CD4-positive, CD25-positive, alpha-beta regulatory T cell (primary cell): Measurements from ENCODE around the gene OR7G3. TPM values are rescaled to one million over a fixed set of nuclear protein-coding genes. Genes with fewer than 3 reads are reported as not detected.

Source experiments
- ATAC-seq, 2 donors: fragments of 150-1000 bp; cut with Tn5 transposase; one replicate each; pipeline ENCODE4 v1.10.0; 2021; ENCODE audit warnings: low read depth in 2 of 2, moderate number of reproducible peaks in 2 of 2, moderate library complexity in 1 of 2
- DNase-seq, 3 donors: peaks; one replicate each; pipeline versions ENCODE4 v3.0.0 to v3.0.0-alpha.2; 2012 to 2022; ENCODE audit warnings: mixed read lengths in 1 of 3
- H3K27ac ChIP-seq: one replicate; pipeline ENCODE4 v1.7.0; 2013; ENCODE audit warnings: mild to moderate bottlenecking, low read length; ENCODE audit not compliant: insufficient read depth, poor library complexity, severe bottlenecking
- H3K27me3 ChIP-seq: one replicate; pipeline ENCODE4 v1.7.0; 2013; ENCODE audit warnings: low read length; ENCODE audit not compliant: control insufficient read depth, insufficient read depth
- H3K36me3 ChIP-seq: one replicate; pipeline ENCODE4 v1.7.0; 2013; ENCODE audit warnings: mild to moderate bottlenecking, low read length, moderate library complexity; ENCODE audit not compliant: control insufficient read depth, insufficient read depth
- H3K4me1 ChIP-seq: 2 replicates; pipeline ENCODE4 v1.7.0; 2013; ENCODE audit warnings: mild to moderate bottlenecking, low read length; ENCODE audit not compliant: insufficient read depth, control insufficient read depth, poor library complexity, severe bottlenecking
- H3K4me3 ChIP-seq: one replicate; pipeline ENCODE4 v1.7.0; 2013; ENCODE audit warnings: low read depth, mild to moderate bottlenecking, low read length, moderate library complexity
- H3K9me3 ChIP-seq, 2 experiments: 1 replicate in 1 of 2; 2 replicates in 1 of 2; pipeline ENCODE4 v1.7.0; 2013; ENCODE audit warnings: low read length in 2 of 2, mild to moderate bottlenecking in 1 of 2, moderate library complexity in 1 of 2; ENCODE audit not compliant: control insufficient read depth in 2 of 2
- H3K27ac Mint-ChIP-seq, 3 donors: one replicate each; pipeline ENCODE4 v1.8.0; 2020 to 2022; ENCODE audit warnings: mild to moderate bottlenecking in 3 of 3, mixed read lengths in 3 of 3, moderate library complexity in 2 of 3
- H3K27me3 Mint-ChIP-seq: one replicate; pipeline ENCODE4 v1.8.0; 2022; ENCODE audit warnings: mild to moderate bottlenecking, mixed read lengths
- H3K36me3 Mint-ChIP-seq: one replicate; pipeline ENCODE4 v1.8.0; 2020; ENCODE audit warnings: mixed read lengths
- H3K4me1 Mint-ChIP-seq, 4 donors: one replicate each; pipeline ENCODE4 v1.8.0; 2020 to 2022; ENCODE audit warnings: mixed read lengths in 4 of 4, mild to moderate bottlenecking in 1 of 4
- H3K4me3 Mint-ChIP-seq, 4 donors: one replicate each; pipeline ENCODE4 v1.8.0; 2020 to 2022; ENCODE audit warnings: mild to moderate bottlenecking in 4 of 4, mixed read lengths in 4 of 4, moderate library complexity in 3 of 4
- H3K9me3 Mint-ChIP-seq, 7 donors: one replicate each; pipeline ENCODE4 v1.8.0; 2020 to 2022; ENCODE audit warnings: mixed read lengths in 7 of 7, mild to moderate bottlenecking in 3 of 7, moderate library complexity in 2 of 7
- polyA plus RNA-seq, 4 donors: library from polyadenylated mRNA; unstranded; fragments of 300-500 nt; fragmentation: Illumina TruSeq; gene quantifications; one replicate each; pipeline ENCODE4 v1.2.3, GENCODE V29; 2021
- total RNA-seq: library from RNA; stranded (reverse); gene quantifications from one replicate; pipeline ENCODE4 v1.2.3, GENCODE V29; 2022

OR7G3 gene
- total and polyA plus RNA-seq, 5 donors from 2014 or later: not detected

GRCh38 chr19:9109959-9110358 is 16.8 kb downstream of the OR7G3 start:
- H3K4me3 Mint-ChIP-seq: no peak overlapping the region
- ATAC-seq (no peak), DNase-seq (no peak)
- no peak overlapping the region for H3K27ac Mint-ChIP-seq
- no peaks in the 10 kb centered on the region for H3K4me1 Mint-ChIP-seq
- H3K4me3 ChIP-seq: no peak overlapping the region
- H3K4me1 ChIP-seq: no peaks in the 10 kb centered on the region
- no peaks in the 10 kb centered on the region for H3K36me3 Mint-ChIP-seq
- H3K27ac ChIP-seq: no peak overlapping the region
- peaks cover 8% of the 10 kb centered on the region for H3K27me3 Mint-ChIP-seq
- H3K9me3 ChIP-seq: no peaks in the 10 kb centered on the region
- H3K27me3 ChIP-seq: peaks cover 3% of the 10 kb centered on the region
- H3K36me3 ChIP-seq: no peaks in the 10 kb centered on the region
- no peaks in the 10 kb centered on the region for H3K9me3 Mint-ChIP-seq

GRCh38 chr19:9107375-9107774 is 19.4 kb downstream of the OR7G3 start, which contains the start of gene OR7G2:
TSS of gene OR7G2 (minus strand) at chr19:9107475. CDS start at chr19:9103243, 4,232 bp downstream.
- Histone ChIP-seq H3K4me3 (no peak within 1 kb of the TSS), H3K27ac (no peak within 1 kb of the TSS), H3K4me1 (no peaks in the 10 kb centered on the region), H3K27me3 (peaks cover 5% of the 10 kb centered on the region), H3K9me3 (no peaks in the 10 kb centered on the region), H3K36me3 (no peaks in the 10 kb centered on the region)
- peaks cover 0 to 1% (median 0%) of the 10 kb centered on the region in 7 donors for H3K9me3 Mint-ChIP-seq
- peaks cover 5% of the 10 kb centered on the region for H3K27me3 Mint-ChIP-seq
- H3K4me1 Mint-ChIP-seq: no peaks in the 10 kb centered on the region
- DNase-seq (no peak), ATAC-seq (no peak)
- H3K27ac Mint-ChIP-seq: no peak within 1 kb of the TSS
- H3K36me3 Mint-ChIP-seq: no peaks in the 10 kb centered on the region
- H3K4me3 Mint-ChIP-seq: no peak within 1 kb of the TSS

GRCh38 chr19:9086761-9087160 is 40.0 kb downstream of the OR7G3 start, which contains the start of gene OR1M1:
TSS of gene OR1M1 (plus strand) at chr19:9087061. CDS start at chr19:9093245, 6,184 bp downstream.
- Mint-ChIP-seq H3K27me3 (no peaks in the 10 kb centered on the region), H3K4me3 (no peak within 1 kb of the TSS), H3K36me3 (no peaks in the 10 kb centered on the region), H3K27ac (no peak within 1 kb of the TSS), H3K4me1 (no peaks in the 10 kb centered on the region), H3K9me3 (peaks cover 0 to 4% (median 0%) of the 10 kb centered on the region in 7 donors)
- H3K4me1 ChIP-seq: no peaks in the 10 kb centered on the region
- no peak within 1 kb of the TSS for H3K27ac ChIP-seq
- no peaks in the 10 kb centered on the region for H3K36me3 ChIP-seq
- no peak for DNase-seq
- no peaks in the 10 kb centered on the region for H3K9me3 ChIP-seq
- H3K4me3 ChIP-seq: no peak within 1 kb of the TSS
- no peaks in the 10 kb centered on the region for H3K27me3 ChIP-seq
- ATAC-seq: no peak

GRCh38 chr19:9078651-9079050 is 48.1 kb downstream of the OR7G3 start:
- Histone ChIP-seq H3K4me1 (no peaks in the 10 kb centered on the region), H3K27me3 (no peaks in the 10 kb centered on the region), H3K36me3 (no peaks in the 10 kb centered on the region), H3K4me3 (no peak overlapping the region), H3K27ac (no peak overlapping the region), H3K9me3 (no peaks in the 10 kb centered on the region)
- Mint-ChIP-seq H3K9me3 (no peaks in the 10 kb centered on the region), H3K4me3 (no peak overlapping the region), H3K36me3 (no peaks in the 10 kb centered on the region), H3K27me3 (no peaks in the 10 kb centered on the region), H3K4me1 (peaks cover 0 to 3% (median 0%) of the 10 kb centered on the region in 4 donors), H3K27ac (no peak overlapping the region)
- no peak for ATAC-seq
- no peak for DNase-seq

GRCh38 chr19:9076901-9077300 is 49.8 kb downstream of the OR7G3 start:
- Mint-ChIP-seq H3K27ac (no peak overlapping the region), H3K4me3 (no peak overlapping the region), H3K36me3 (no peaks in the 10 kb centered on the region), H3K27me3 (no peaks in the 10 kb centered on the region), H3K4me1 (peaks cover 0 to 3% (median 0%) of the 10 kb centered on the region in 4 donors), H3K9me3 (no peaks in the 10 kb centered on the region)
- no peaks in the 10 kb centered on the region for H3K27me3 ChIP-seq
- no peaks in the 10 kb centered on the region for H3K36me3 ChIP-seq
- ATAC-seq: no peak
- H3K27ac ChIP-seq: no peak overlapping the region
- no peaks in the 10 kb centered on the region for H3K9me3 ChIP-seq
- DNase-seq: no peak
- H3K4me1 ChIP-seq: no peaks in the 10 kb centered on the region
- H3K4me3 ChIP-seq: no peak overlapping the region

Other genes with a start within 250 kb of the OR7G3 start
- 0.07 TPM for gene MUC16, start 116.5 kb downstream of the OR7G3 start, total RNA-seq
- not detected for gene MUC16, start 116.5 kb downstream of the OR7G3 start, polyA plus RNA-seq
- not detected for gene OR1M1, start 39.9 kb downstream of the OR7G3 start, total RNA-seq
- gene OR1M1, start 39.9 kb downstream of the OR7G3 start, polyA plus RNA-seq: not detected
- gene OR7G2, start 19.5 kb downstream of the OR7G3 start, total RNA-seq: not detected
- not detected for gene OR7G2, start 19.5 kb downstream of the OR7G3 start, polyA plus RNA-seq
- not detected for gene OR7G1, start 11.2 kb downstream of the OR7G3 start, total RNA-seq
- gene OR7G1, start 11.2 kb downstream of the OR7G3 start, polyA plus RNA-seq: not detected
- gene ZNF317, start 13.4 kb upstream of the OR7G3 start, total RNA-seq: 92.4 TPM
- 10 to 100 TPM; 27.5 to 42.5 (median 37.0) TPM for gene ZNF317, start 13.4 kb upstream of the OR7G3 start, polyA plus RNA-seq
- gene OR7D2, start 52.0 kb upstream of the OR7G3 start, total RNA-seq: not detected
- gene OR7D2, start 52.0 kb upstream of the OR7G3 start, polyA plus RNA-seq: not detected
- gene OR7D4, start 92.6 kb upstream of the OR7G3 start, total RNA-seq: not detected
- not detected for gene OR7D4, start 92.6 kb upstream of the OR7G3 start, polyA plus RNA-seq
- gene OR7E24, start 124.0 kb upstream of the OR7G3 start, total RNA-seq: not detected
- not detected for gene OR7E24, start 124.0 kb upstream of the OR7G3 start, polyA plus RNA-seq
- gene ZNF699, start 182.9 kb upstream of the OR7G3 start, total RNA-seq: 11.7 TPM
- 10 to 100 TPM; 13.9 to 41.7 (median 14.2) TPM for gene ZNF699, start 182.9 kb upstream of the OR7G3 start, polyA plus RNA-seq
- gene ZNF559, start 197.2 kb upstream of the OR7G3 start, total RNA-seq: 12.2 TPM
- 10 to 100 TPM; 22.0 to 37.3 (median 33.7) TPM for gene ZNF559, start 197.2 kb upstream of the OR7G3 start, polyA plus RNA-seq
- gene ZNF177, start 236.1 kb upstream of the OR7G3 start, total RNA-seq: 0.81 TPM
- gene ZNF177, start 236.1 kb upstream of the OR7G3 start, polyA plus RNA-seq: under 1 TPM; 0.19 to 0.67 (median 0.61) TPM